Germinal center (tissue), 1 donor: Measurements from ENCODE around the gene VTI1A.

ENCODE experiments used
- DNase-seq: peaks from one replicate; pipeline ENCODE4 v3.0.0; 2012; ENCODE audit warnings: mixed read lengths, low spot score

Gene VTI1A

DNA sequence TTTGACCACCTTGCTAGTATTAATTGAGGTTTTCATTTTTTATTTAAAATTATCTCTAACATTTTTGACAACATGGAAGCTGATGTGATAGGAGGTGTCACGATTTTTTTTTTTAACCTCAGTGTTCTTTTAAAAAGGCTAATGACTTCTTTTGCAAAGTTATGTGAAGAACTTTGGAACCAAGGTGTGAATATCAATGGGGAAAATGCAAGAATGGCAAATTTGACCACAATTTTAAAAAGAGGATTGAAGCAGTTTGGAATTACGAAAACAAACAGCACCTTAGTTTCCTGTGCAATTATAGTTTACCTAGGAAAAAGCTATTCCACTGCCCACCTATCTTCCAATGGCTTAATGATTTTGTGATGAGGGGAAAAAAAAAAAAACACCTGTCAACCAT lies 232.4 kb downstream of the VTI1A start:
- no peak for DNase-seq

- no peak for DNase-seq
These were observed 233.6 kb downstream of the VTI1A start for GRCh38 chr10:112680586-112680985.

DNA sequence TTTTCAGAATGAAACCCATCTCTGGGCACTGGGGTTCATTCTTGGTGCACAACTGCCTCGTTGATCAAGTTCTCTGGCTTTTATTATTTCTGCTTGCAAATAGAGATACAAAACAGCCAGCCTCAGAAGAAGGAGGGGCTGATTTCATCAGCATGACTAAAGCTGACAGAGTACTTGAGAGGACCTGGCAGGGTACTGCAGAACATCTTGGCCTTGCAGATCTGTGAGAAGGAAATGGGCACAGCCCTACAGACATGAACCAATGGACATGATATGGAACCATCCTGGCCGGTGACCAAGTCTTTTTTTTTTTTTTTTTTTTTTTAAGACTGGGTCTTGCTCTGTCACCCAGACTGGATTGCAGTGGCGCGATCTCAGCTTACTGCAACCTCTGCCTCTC lies 240.6 kb downstream of the VTI1A start:
- no peak for DNase-seq

DNA sequence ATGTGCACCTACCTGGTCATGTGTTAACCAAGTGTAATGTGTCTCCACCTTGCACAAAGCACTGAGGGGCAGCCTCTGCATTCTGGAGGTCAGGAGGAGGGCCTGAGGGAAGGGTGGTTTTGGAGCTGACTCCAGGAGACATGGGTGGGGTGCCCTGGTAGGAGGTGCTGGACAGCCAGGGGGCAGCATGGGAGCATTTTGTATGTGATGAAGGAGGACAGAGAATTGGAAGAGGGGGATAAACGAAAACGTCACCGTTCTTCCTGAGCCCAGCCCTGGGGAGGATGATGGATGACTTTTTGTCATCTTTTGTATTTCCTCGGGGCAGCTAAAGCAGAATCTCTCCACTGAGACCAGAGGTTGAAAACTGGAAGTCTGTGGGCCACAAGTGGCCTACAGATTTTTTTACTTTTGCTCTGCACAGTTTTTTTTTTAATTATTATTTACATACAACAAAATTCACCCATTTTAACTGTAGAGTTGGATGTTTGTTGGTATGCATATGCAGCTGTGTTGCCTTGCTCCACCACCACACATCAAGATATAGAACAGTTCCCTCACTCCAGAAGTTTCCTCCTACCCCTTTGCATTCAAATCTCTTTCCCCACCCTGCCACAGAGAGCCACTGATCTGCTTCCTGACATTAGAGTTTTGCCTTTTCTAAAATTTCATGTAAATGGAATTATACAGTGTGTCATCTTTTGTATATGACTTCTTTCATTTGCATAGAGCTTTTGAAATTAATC lies 242.5 kb downstream of the VTI1A start:
- DNase-seq, result no peak

DNA sequence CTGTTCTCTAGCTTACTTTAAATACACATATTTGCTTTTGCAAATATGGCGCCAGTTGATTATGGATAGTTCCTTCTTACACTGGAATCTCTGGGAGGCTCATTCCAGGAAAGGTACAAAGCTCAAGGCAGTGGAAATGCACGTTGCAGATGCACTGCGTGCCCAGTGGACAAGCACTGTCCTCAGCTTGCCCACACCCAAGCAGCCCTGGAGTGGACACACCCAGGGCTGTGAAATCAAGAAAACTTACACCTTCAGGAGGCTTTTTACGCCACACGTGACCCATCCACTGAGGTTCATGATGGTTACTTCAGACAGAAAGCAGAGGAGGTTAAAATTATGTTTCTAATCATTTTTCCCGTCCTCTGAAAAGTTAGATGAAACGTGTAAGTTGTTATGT lies 248.5 kb downstream of the VTI1A start:
- no peak for DNase-seq

DNA sequence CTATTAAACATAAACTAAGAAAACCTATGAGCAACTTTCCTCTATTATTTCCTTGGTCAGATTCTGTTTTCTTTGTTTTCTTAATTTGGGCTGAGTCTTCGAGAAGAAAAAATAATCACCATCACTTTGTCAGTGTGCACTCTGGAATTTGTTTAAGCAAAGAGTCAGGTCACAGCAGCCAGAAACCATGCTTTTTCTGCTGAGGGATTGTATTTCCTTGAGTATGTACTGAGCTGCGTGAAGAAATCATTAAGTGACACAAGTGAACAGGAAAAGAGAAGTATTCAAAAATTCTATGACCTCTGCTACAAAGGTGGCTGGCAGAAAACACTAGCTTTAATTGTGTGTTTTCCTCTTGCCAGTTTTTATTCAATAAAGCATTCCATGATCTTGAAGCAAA lies 249.6 kb downstream of the VTI1A start:
- DNase-seq, result no peak

DNA sequence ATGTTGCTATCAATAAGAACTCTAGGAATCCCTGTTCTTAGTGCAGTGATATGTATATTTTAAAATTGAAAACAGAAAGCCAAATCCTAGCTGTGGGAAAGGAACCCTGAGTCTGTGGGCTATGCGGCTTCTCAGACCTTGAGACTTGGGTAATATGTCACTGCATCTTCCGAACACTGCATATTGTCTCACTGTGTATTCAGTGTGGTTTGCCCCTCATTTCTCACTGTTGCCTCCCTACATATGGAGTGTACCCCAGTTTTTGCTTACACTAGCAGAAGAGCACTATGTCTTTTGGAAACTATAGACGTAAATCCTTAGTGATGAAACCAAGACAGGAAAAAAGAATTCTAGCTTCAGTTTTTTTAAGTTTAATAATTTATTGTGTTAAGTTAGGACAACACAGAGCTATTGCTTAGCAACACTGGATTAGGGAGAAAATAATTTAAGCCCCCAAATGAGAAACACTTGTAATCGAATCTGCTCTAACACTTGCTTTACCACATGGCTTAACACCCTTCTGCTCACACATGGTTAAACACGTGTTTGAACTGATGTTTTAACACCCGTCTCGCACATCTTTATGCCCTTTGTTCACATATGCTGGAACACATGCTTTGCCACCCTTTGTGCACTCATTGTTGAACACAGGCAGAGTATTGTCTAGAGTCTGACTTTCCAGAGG lies 251.3 kb downstream of the VTI1A start:
- no peak for DNase-seq

- DNase-seq, result no peak
These were observed 251.8 kb downstream of the VTI1A start for GRCh38 chr10:112698818-112699164.

- DNase-seq, result no peak
These were observed 253.2 kb downstream of the VTI1A start for GRCh38 chr10:112700215-112700671.

- DNase-seq, result no peak
These were observed 254.3 kb downstream of the VTI1A start for GRCh38 chr10:112701211-112701877.

- no peak for DNase-seq
These were observed 254.9 kb downstream of the VTI1A start for GRCh38 chr10:112701878-112702255.

DNA sequence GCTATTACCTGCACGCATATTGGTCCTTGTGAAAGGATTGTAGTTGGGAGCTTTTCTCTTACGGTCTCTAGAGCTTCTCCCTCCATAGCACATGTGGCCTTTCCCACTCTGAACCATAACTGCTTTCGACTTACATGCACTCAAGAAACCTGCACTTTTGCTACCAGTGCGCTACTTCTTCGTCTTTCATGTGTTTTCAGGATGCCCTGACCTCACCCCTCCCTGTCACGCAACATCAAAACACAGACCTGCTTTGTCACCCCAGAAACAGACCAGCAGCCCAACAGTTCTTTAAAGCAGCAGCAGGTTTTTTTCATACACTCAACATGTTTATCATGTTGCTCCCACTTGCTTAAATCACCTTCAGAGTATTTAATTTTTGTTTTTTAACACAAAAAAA lies 259.6 kb downstream of the VTI1A start:
- DNase-seq, result no peak

- no peak for DNase-seq
These were observed 261.4 kb downstream of the VTI1A start for GRCh38 chr10:112708461-112708860.

- no peak for DNase-seq
These were observed 263.5 kb downstream of the VTI1A start for GRCh38 chr10:112710528-112710927.

DNA sequence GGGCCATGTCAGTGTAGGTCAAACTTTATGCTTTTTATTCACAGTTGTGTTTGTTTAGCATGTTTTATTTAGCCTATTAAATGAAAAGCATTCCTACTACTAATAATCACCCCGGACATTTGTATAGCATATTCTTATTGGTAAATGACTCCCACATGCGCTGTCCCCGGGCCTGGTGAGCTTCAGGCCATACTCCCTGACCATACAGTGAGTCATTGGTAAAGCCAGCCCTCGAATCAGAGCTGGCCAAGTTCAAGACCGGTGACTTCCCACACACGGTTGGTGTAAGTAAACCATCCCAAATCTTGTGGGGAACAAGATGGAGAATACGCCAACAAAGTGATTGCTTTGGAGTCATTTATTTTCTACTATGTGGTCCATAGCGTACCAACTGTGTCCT lies 264.4 kb downstream of the VTI1A start:
- no peak for DNase-seq

GRCh38 chr10:112712536-112712935 lies 265.5 kb downstream of the VTI1A start:
- no peak for DNase-seq

GRCh38 chr10:112713411-112713810 lies 266.4 kb downstream of the VTI1A start:
- DNase-seq, result no peak

DNA sequence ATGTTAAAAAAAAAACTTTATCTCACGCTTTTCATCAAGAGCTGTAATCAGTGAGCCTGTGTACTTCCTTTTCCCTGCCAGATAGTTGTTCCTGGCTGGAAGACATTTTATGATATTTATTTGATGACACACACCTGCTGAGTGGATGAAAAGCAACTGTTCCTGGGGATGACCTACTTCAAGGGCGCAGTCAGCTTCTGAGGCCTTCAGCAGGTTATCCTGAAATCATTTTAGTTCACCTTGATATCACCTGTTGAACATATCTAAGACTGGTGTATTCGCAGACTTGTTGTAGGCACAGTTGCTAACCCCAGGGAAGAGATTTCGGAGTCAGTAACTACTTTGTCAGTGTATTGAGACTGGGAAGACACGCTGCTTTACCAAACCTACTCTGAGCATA lies 268.6 kb downstream of the VTI1A start:
- DNase-seq, result no peak

GRCh38 chr10:112716076-112716475 lies 269.1 kb downstream of the VTI1A start:
- no peak for DNase-seq

- no peak for DNase-seq
These were observed 270.0 kb downstream of the VTI1A start for GRCh38 chr10:112716924-112717413.

- no peak for DNase-seq
These were observed 273.2 kb downstream of the VTI1A start for GRCh38 chr10:112720178-112720577.

GRCh38 chr10:112721080-112721698 lies 274.2 kb downstream of the VTI1A start:
- DNase-seq, result peak; percentile 23

DNA sequence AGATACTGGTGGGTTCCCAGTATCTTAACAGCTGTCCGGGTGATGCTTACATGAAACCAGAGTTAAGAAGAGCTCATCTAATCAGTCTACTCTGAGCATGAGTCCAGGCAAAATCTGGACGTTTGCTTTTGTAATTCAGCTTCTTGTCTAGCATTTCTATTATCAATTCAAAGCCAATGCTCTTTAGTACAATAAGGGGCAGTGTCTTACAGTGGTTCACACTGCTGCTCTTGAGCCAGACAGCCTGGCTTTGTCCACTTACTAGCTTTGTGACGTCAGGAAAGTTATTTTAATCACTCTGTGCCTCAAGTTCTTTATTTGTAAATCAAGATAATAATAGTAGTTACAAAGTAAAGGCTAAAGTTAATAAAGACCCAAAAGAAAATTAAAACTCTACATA lies 275.7 kb downstream of the VTI1A start:
- DNase-seq, result no peak
